HL-60 (cell line): ENCODE measurements around the gene POU2F3.

Source experiments
- DNase-seq, 2 experiments: peaks; one replicate each; pipeline ENCODE4 v3.0.0-alpha.2; 2010 to 2020; ENCODE audit warnings: low read depth in 1 of 2, low spot score in 1 of 2
- H3K27ac ChIP-seq: fragments of 250-450 bp; sonication (Bioruptor Pico); replicated peaks from 2 replicates; pipeline ENCODE4 v1.5.1; 2020; ENCODE audit warnings: mild to moderate bottlenecking, moderate library complexity
- H3K27me3 ChIP-seq: fragments of 250-450 bp; sonication (Bioruptor Pico); 2 replicates; pipeline ENCODE4 v1.5.1; 2021; ENCODE audit warnings: mild to moderate bottlenecking, moderate library complexity; ENCODE audit not compliant: insufficient read depth, poor library complexity, severe bottlenecking
- H3K4me3 ChIP-seq: replicated peaks from 2 replicates; pipeline ENCODE4 v1.5.1; 2011; ENCODE audit warnings: mild to moderate bottlenecking, control low read depth, low read length; ENCODE audit not compliant: insufficient read depth
- CTCF ChIP-seq: IDR thresholded peaks from one replicate; pipeline ENCODE4 v1.5.1; 2011; ENCODE audit warnings: low read length, control low read depth, inconsistent platforms; ENCODE audit not compliant: insufficient read depth
- GABPA ChIP-seq: IDR thresholded peaks from 2 replicates; pipeline ENCODE4 v1.6.1; 2012; ENCODE audit warnings: low read depth
- POLR2AphosphoS5 ChIP-seq: IDR thresholded peaks from 2 replicates; pipeline ENCODE4 v1.6.1; 2012; ENCODE audit warnings: low read depth
- REST ChIP-seq: IDR thresholded peaks from 2 replicates; pipeline ENCODE4 v1.6.1; 2012; ENCODE audit warnings: low read depth; ENCODE audit not compliant: insufficient replicate concordance
- SPI1 ChIP-seq: IDR thresholded peaks from 2 replicates; pipeline ENCODE4 v1.6.1; 2012; ENCODE audit warnings: low read depth, mild to moderate bottlenecking, borderline replicate concordance

Gene POU2F3

GRCh38 chr11:120224972-120225909, 14.7 kb upstream of the POU2F3 start:
- peak; percentile 63 to 90 for DNase-seq
- Histone ChIP-seq H3K4me3 (no peak overlapping the region), H3K27me3 (no peaks in the 10 kb centered on the region), H3K27ac (peak overlapping the region; percentile 67)
- peak; percentile 97 for TF ChIP-seq SPI1
- no peak for TF ChIP-seq REST
- TF ChIP-seq CTCF, result no peak
- peak; percentile 85 for TF ChIP-seq POLR2AphosphoS5
- peak; percentile 77 for TF ChIP-seq GABPA

- TF ChIP-seq GABPA (no peak), REST (no peak), CTCF (no peak), POLR2AphosphoS5 (no peak)
- no peak for DNase-seq
- H3K27ac ChIP-seq, result no peak overlapping the region
- no peak overlapping the region for H3K4me3 ChIP-seq
- no peaks in the 10 kb centered on the region for H3K27me3 ChIP-seq
Measured at GRCh38 chr11:120226242-120226641, 13.7 kb upstream of the POU2F3 start.

- DNase-seq, result no peak
- no peaks in the 10 kb centered on the region for H3K27me3 ChIP-seq
- TF ChIP-seq GABPA (no peak), POLR2AphosphoS5 (no peak), SPI1 (no peak), CTCF (no peak)
- no peak overlapping the region for H3K27ac ChIP-seq
- H3K4me3 ChIP-seq, result no peak overlapping the region
Measured at GRCh38 chr11:120226714-120227113, 13.2 kb upstream of the POU2F3 start.
